Stimulated activated CD8-positive, alpha-beta memory T cell treated with anti-CD3 and anti-CD28 coated beads, Interleukin-15, amount 100 ng/mL, for 24 hours (primary cell): ENCODE data around the gene KCTD21.

Source experiments
- DNase-seq: peaks from one replicate; pipeline ENCODE4 v3.0.0-alpha.2; 2020; ENCODE audit warnings: low read depth

KCTD21 gene

DNA sequence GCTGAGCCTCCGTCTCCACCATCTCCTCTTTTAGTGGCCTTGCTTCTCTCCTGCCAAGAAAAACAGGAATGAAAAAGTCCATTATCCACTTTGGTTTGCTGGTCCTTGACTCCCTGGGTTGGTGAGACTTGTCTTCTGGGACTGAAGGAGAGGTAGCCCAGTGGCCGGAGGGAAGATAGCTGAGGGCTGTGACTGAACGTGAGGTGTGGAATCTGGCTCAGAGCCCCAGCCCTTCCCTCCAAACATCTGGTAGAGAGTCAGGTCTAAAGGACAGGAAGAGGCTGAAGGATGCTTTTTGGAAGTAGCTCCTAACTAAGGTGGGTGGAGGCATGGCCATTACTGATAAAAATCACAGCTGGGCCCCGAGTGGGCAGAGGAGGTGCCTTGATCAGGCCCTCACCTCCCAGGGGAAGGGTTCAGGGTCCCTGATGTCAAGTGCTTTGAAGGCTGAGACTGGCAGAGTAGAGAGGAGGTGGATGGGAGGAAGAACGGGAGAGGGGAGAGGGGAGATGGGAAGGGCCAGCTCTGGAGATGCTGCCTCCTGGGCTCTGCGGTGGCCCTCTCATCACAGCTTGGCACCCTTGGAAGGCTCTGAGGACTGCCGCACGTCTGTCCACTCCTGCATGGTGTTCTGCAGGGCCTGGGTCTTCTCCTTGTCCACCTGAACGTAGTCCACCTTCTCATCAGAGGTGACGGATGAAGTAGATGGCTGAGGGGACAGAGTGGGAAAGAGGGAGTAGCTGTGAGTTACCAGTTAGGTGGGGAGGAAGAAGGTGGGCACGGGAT lies 30.5 kb upstream of the KCTD21 start:
- no peak for DNase-seq

- no peak for DNase-seq
Observed at GRCh38 chr11:78217650-78218541, 29.5 kb upstream of the KCTD21 start.

DNA sequence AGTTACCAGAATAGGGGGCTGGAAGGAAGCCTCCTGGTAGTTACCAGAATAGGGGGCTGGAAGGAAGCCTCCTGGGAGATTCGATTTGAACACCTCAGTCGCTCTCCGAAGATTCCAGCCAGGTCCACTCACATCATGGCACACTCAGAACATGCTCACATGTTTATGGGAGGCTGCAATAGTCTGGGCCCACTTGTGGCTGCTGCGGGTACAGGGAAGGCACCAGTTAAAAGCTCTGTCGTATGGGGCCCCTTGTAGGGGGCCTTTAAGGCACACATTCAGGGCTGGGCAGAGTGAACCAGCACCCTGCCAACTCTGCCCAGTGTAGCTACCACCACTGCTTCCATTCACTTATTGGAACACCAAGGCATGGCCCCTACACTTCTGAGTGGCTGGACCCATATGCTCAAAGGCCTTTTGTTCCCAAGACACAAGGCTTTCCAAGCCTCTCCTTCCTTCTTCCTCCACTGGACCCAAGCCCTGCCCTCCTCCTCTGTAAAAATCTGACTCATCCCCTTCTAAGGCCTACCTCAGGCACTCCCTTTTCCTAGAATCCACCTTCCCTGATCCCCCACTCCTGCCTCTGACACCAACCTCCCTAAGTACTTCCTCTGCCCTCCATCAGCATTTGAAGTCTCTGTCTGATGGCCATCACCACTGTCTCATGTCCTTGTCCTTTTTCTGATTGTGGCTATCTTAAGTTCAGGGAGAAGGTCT lies 28.3 kb upstream of the KCTD21 start:
- no peak for DNase-seq

GRCh38 chr11:78216021-78216420 lies 27.6 kb upstream of the KCTD21 start:
- no peak for DNase-seq

DNA sequence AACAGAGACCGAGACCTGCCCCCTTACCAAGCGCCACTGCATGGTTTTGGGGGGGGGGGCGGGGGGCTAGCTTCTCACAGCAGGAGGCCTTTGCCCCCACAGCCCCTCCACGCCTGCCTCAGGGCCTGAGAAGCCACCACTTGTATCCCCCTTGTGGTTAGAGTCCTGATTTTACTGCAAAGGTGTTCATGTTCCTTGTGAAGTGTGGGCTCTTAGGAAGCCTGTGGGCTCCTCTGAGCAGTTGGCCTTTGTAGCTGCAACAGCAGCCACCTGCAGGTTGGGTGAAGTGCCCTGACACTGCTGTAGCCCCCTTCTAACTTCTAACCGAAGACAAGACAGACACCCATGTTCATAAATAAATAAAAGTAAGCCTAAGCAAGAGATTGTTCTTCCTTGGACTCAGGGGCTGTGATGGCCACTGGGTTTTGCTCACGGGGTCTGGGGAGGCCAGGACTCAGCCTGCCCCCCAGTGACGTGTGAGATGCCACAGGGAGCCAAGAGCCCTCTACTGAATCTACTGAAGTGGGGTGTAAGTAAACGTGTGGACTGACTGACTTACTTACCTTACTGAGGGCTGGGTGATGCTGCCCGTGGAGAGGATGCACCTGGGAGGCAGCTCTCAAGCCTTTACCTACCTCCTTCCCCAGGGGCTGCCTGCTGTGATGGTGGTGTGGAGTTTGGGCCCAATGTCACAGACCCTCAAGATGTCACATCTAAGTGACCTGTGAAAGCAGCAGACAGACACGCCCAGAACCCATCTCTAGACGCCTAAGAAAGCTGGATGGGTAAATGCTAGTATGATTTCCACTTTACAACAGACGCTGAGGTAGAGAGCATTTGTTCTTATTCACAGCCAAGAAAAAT lies 26.1 kb upstream of the KCTD21 start:
- no peak for DNase-seq

DNA sequence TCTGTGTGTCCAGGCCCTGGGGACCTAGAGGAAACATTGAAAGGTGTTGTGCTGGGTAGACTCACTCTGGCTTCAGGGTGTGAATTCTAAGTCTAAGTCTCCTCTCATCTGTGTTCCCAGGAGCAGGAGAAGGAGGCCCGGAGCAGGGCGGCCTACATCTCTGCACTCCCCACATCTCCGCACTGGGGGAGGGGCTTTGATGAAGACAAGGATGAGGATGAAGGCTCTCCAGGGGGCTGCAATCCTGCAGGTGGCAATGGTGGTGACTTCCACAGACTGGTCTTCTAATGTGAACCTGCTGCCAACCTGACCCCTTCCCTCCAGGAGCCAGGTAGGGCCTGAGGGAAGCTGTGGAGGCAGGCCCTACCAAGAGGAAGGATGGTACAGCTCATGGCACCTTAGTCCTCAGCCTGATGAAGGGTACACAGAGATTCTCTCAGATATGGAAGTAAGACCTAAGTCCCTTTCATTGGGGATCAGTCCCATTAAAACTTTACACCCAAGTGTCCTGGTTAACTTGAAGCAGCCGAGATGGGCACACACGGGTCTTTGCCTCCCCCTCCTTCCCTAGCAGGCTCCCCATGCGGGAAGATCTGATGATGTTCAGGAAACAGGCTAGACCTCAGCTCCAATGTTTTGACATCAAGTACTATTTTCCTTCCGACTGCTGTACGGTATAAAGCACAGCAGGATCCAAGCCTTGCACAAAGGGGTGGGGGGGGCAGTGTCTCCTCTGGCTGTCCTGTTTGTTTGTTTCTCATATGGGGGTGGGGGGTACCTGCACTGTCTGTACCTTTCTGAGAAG lies 25.3 kb upstream of the KCTD21 start:
- no peak for DNase-seq

DNA sequence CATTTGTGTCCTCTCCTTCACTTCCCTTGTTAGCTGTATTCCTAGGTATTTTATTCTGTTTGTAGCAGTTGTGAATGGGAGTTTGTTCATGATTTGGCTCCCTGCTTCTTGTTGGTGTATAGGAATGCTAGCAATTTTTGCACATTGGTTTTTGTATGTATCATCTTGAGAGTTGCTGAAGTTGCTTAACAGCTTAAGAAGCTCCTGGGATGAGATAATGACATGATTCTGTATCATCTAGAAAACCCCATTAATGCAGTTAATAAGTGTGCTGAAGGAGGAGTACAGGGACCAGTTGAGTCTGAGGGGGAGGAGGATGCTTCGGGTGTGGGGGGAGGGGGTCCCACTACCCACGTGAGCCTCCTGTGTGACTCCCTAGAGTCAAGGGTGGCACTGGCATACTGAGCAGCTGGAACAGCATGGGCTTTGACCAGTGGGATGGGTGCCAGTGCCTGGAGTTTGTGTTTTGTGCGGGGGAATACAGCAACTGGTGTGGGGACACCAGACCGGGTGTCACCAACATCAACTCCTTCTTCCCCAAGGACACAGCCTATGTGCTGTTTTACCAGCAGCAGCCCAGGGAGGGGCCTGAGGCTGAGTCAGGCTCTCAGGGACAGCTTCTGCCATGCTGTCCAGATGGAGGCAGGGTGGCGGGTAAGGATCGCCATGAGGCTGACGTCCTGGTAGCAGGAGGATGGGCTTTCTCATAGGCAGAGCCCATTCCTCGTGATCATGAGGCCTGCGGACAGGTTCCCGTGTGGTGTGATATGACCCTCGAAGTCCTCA lies 24.4 kb upstream of the KCTD21 start:
- DNase-seq: no peak

DNA sequence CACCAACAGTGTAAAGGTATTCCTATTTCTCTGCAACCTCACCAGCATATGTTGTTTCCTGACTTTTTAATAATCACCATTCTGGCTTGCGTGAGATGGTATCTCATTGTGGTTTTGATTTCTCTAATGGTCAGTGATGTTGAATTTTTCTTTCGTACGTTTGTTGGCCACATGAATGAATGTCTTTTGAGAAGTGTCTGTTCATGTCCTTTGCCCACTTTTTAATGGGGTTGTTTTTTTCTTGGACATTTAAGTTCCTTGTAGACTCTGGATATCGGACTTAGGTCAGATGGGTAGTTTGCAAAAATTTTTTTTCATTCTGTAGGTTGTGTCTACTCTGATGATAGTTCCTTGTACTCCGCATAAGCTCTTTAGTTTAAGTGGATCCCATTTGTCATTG lies 23.1 kb upstream of the KCTD21 start:
- no peak for DNase-seq

GRCh38 chr11:78210000-78210608 lies 21.7 kb upstream of the KCTD21 start:
- no peak for DNase-seq

DNA sequence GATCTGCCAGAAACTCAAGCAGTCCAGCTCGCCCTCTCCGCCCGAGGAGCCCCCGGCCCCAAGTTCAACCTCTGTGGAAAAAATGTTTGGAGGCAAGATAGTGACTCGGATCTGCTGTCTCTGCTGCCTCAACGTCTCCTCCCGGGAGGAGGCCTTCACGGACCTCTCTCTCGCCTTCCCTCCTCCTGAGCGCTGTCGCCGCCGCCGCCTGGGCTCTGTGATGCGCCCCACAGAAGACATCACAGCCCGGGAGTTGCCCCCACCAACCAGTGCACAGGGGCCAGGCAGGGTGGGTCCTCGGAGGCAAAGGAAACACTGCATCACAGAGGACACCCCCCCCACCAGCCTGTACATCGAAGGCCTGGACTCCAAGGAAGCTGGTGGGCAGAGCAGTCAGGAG lies 21.1 kb upstream of the KCTD21 start:
- no peak for DNase-seq

- DNase-seq: no peak
Observed at GRCh38 chr11:78208257-78209165, 20.1 kb upstream of the KCTD21 start.

- no peak for DNase-seq
Observed at GRCh38 chr11:78207532-78208256, 19.3 kb upstream of the KCTD21 start.

DNA sequence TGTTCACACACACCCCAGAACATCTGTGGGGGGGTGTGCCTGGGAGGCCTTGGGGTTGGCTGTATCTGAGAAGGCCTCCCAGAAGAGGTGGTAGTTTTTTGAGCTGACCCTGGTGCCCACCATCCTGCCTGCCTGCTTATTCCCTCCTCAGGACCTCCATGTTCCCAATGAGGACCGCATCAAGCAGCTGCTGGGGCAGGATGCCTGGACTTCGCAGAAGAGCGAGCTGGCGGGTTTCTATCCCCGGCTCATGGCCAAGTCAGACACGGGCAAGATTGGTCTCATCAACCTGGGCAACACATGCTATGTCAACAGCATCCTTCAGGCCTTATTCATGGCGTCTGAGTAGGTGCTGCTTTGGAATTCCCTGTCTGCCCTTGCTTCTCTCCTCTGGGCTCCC lies 17.3 kb upstream of the KCTD21 start:
- DNase-seq: no peak

- no peak for DNase-seq
Observed at GRCh38 chr11:78205256-78205655, 16.8 kb upstream of the KCTD21 start.

GRCh38 chr11:78203184-78203583 lies 14.8 kb upstream of the KCTD21 start:
- DNase-seq: no peak

DNA sequence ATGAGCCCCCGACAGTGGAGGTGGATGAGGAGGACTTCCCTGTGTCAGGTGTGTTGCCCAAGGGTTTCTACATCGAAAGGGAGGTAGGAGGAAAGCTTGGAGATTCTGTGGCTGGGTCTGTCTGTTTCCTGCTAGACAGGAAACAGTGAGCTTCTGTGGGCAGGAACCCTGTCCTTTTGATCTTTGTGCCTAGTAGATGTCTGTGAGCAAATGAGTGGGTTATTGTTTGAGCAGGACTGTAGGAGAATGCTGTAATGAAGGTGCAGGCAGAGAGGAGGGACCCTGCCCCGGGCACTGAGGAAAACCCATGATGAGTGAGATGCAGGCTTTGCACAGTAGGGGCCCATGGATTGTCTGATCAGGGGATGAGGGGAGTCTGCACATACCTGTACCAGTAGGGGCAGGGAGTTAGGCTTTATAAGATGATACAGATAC lies 14.3 kb upstream of the KCTD21 start:
- DNase-seq: no peak

GRCh38 chr11:78201096-78201818 lies 12.8 kb upstream of the KCTD21 start:
- no peak for DNase-seq
